GM12872 (cell line): ENCODE results near the gene ATG7.
A peak's percentile ranks its signal among the peaks of the same experiment; 100 is the strongest.

Experiments
- CTCF ChIP-seq: IDR thresholded peaks from 3 replicates; pipeline ENCODE4 v1.5.1; 2011; ENCODE audit warnings: low read depth, mild to moderate bottlenecking, low read length, moderate library complexity; ENCODE audit not compliant: insufficient read depth

Gene ATG7

GRCh38 chr3:11254876-11255275 is 17.3 kb upstream of the ATG7 start:
- no peak for TF ChIP-seq CTCF

GRCh38 chr3:11258958-11259357 is 13.2 kb upstream of the ATG7 start:
- TF ChIP-seq CTCF = 0 out of 3 replicates have a peak, but pooled peaks have one; percentile 2

- TF ChIP-seq CTCF = no peak
These were observed 11.7 kb upstream of the ATG7 start for GRCh38 chr3:11260460-11260859.

GRCh38 chr3:11269007-11269406 is 3.2 kb upstream of the ATG7 start:
- TF ChIP-seq CTCF = no peak

- TF ChIP-seq CTCF = no peak
These were observed 843 bp downstream of the ATG7 start for GRCh38 chr3:11272906-11273574.

- TF ChIP-seq CTCF = no peak
These were observed 1.7 kb downstream of the ATG7 start for GRCh38 chr3:11273891-11274291.

GRCh38 chr3:11274566-11275142 is 2.5 kb downstream of the ATG7 start:
- no peak for TF ChIP-seq CTCF
